Hematopoietic multipotent progenitor cell (in vitro differentiated cells): ENCODE results near the gene CEP85. TPM values are rescaled to one million over a fixed set of nuclear protein-coding genes. Genes with fewer than 3 reads are reported as not detected.
A peak's percentile ranks its signal among the peaks of the same experiment; 100 is the strongest.

ENCODE experiments used
- DNase-seq, 3 donors: peaks; one replicate each; pipeline ENCODE4 v3.0.0-alpha.2; 2011 to 2015; ENCODE audit warnings: low read depth in 2 of 3, low spot score in 2 of 3
- total RNA-seq: library from RNA; depleted of rRNA; stranded (reverse); fragments of >200 nt; gene quantifications from one replicate; pipeline ENCODE4 v1.2.3, GENCODE V29; 2012

Gene CEP85
- total RNA-seq, 1 donor, result 29.4 TPM

GRCh38 chr1:26275580-26276431 is 41.8 kb downstream of the CEP85 start:
- DNase-seq, result peak in 2 of 3 donors; percentile 90 to 94

- DNase-seq, result no peak
Observed at GRCh38 chr1:26276432-26276838, 42.4 kb downstream of the CEP85 start.

- no peak for DNase-seq
Observed at GRCh38 chr1:26277261-26277661, 43.3 kb downstream of the CEP85 start.

DNA sequence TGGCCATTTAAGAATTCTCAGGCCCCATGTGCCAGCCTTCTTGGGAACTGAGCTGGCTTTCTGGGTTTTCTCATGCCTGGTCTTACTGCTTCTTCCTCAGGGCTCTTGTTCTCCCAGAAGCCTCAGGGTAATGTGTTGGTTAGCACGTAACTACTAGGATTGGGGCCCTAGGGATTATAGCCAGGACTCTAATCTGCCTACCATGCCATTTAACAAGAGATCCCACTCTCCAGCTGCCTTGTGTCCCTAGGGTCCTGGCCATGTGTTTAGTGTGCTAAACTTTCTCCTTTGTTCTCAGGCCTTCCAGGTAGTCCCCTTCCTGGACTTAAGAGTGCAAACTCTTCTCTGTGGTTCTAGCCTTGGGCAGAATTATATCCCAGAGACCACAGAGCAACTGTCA is 43.7 kb downstream of the CEP85 start:
- no peak for DNase-seq

- no peak for DNase-seq
Observed at GRCh38 chr1:26278303-26278702, 44.3 kb downstream of the CEP85 start.

DNA sequence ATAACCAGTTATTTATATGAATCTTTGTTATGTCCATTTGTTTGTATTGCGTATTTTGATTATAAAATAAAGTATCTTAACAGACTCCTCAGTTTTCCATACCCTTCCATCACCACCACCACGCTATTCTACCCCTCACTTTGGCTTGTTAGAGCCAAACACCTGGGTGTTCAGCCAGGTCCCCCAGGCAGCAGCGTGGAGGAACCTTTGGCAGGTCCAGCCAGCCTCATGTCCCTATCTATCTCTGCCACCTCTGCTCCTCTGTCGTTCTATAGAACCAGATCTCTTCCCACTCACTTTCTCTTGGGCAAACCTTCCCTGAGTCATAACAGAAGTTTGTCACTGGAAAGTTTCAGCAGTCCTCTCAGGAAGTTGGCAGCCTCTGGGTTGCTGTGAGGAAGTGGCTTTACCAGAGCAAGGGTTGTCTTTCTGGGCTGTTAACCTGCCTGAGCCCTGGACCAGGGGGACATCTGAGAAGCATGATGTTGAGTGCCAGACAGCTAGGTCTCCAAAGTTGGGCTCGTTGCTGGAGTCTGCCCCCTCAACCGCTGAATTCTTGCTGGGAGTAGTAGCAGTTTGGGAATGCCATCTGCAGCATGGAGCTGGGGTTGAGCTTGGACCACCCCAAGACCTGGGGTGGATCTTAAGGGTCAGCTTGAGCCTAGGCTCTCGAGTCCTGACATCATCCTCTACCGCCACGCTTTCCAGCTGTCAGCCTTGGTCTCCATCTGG is 44.9 kb downstream of the CEP85 start:
- peak in 2 of 3 donors; percentile 33 to 58 for DNase-seq

GRCh38 chr1:26279456-26280332 is 45.7 kb downstream of the CEP85 start, which contains the start of gene SH3BGRL3:
Gene SH3BGRL3 (plus strand): TSS chr1:26280086. CDS start chr1:26280156, 70 bp downstream.
- peak; percentile 63 to 84 (median 80) for DNase-seq

DNA sequence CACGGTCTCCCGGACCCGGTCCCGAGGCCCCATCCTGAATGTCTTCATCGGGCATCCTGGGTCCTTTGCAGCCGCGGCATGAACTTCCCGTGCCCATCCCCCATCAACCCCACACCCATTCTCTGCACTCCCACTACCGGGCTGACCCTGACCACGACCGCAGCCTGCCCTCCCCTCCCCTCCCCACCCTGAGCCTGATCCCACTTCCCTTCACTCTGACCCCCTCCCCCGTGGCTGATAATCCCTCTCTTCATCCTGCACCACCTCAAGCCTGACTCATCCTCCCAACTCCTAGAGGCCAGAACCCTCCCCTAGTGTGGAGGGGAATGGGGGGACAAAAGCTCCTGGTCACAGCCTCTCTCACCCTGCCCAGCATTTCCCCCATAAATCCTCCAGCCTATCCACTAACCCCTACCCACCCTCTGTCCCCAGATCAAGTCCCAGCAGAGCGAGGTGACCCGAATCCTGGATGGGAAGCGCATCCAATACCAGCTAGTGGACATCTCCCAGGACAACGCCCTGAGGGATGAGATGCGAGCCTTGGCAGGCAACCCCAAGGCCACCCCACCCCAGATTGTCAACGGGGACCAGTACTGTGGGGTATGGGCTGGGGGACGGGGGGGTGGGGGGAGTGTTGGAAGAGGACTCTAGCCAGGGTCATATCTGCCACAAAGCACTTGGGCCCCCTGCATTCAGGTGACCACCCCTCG is 46.5 kb downstream of the CEP85 start:
- DNase-seq, result no peak

GRCh38 chr1:26281091-26281958 is 47.3 kb downstream of the CEP85 start:
- DNase-seq, result no peak

- DNase-seq, result peak in 1 of 3 donors; percentile 54
Observed at GRCh38 chr1:26281971-26282370, 48.0 kb downstream of the CEP85 start.

GRCh38 chr1:26282401-26282918 is 48.5 kb downstream of the CEP85 start:
- no peak for DNase-seq

GRCh38 chr1:26283279-26283853 is 49.4 kb downstream of the CEP85 start:
- DNase-seq, result no peak

- no peak for DNase-seq
Observed at GRCh38 chr1:26283871-26284596, 50.0 kb downstream of the CEP85 start.

- DNase-seq, result peak; percentile 75 to 99 (median 98)
Observed at GRCh38 chr1:26284597-26285347, 50.8 kb downstream of the CEP85 start.

GRCh38 chr1:26285366-26286063 is 51.5 kb downstream of the CEP85 start:
- no peak for DNase-seq

- DNase-seq, result no peak
Observed at GRCh38 chr1:26286064-26286416, 52.0 kb downstream of the CEP85 start.
